ENCODE measurements around the gene EIF4H. TPM values are rescaled to one million over a fixed set of nuclear protein-coding genes. Genes with fewer than 3 reads are reported as not detected.

The EIF4H gene
- total RNA-seq, 1 experiment from 2014 or later = 365 TPM

- no TSS peak for BruUV-seq (replicated peaks)
- Mint-ChIP-seq H3K36me3 (ENCODE audit: insufficient read depth, unreplicated experiment) (no peaks in the 10 kb centered on the region), H3K4me3 (ENCODE audit: unreplicated experiment) (no peak overlapping the region), H3K4me1 (ENCODE audit: insufficient read depth, unreplicated experiment) (no peaks in the 10 kb centered on the region), H3K9me3 (ENCODE audit: unreplicated experiment) (no peaks in the 10 kb centered on the region), H3K27ac (ENCODE audit: low read depth, unreplicated experiment) (no peak overlapping the region), H3K27me3 (ENCODE audit: insufficient read depth, unreplicated experiment) (no peaks in the 10 kb centered on the region)
- intact Hi-C loops (cut with micrococcal nuclease) = no loop called here
- TF ChIP-seq CTCF (IDR thresholded peaks at IDR 0.05; ENCODE audit: unreplicated experiment) = no peak
- DNase-seq (ENCODE audit: unreplicated experiment) = no peak
- ChIA-PET POLR2A (no interaction called here), CTCF (interaction anchor here (0.6 to 1.8 kb wide), 5 partner anchors 8 to 252 kb away, joined by 3 to 5 read pairs (median 4); no protein-coding TSS in a partner anchor)
Measured at GRCh38 chr7:74149603-74150002, 24.6 kb upstream of the EIF4H start.

- no peaks in the 10 kb centered on the region for H3K36me3 Mint-ChIP-seq (ENCODE audit: insufficient read depth, unreplicated experiment)
- H3K27me3 Mint-ChIP-seq (ENCODE audit: insufficient read depth, unreplicated experiment) = no peaks in the 10 kb centered on the region
- ChIA-PET CTCF (interaction anchor here (0.6 to 1.4 kb wide), 2 partner anchors 15 to 36 kb away, joined by 3 read pairs; no protein-coding TSS in a partner anchor), POLR2A (interaction anchor here (1.2 kb wide), 1 partner anchor 10 kb away, joined by 3 read pairs; no protein-coding TSS in a partner anchor)
- H3K27ac Mint-ChIP-seq (ENCODE audit: low read depth, unreplicated experiment) = no peak overlapping the region
- no peaks in the 10 kb centered on the region for H3K4me1 Mint-ChIP-seq (ENCODE audit: insufficient read depth, unreplicated experiment)
- intact Hi-C loops (cut with micrococcal nuclease) = no loop called here
- TF ChIP-seq CTCF (IDR thresholded peaks at IDR 0.05; ENCODE audit: unreplicated experiment) = no peak
- H3K4me3 Mint-ChIP-seq (ENCODE audit: unreplicated experiment) = no peak overlapping the region
- no peaks in the 10 kb centered on the region for H3K9me3 Mint-ChIP-seq (ENCODE audit: unreplicated experiment)
- no TSS peak for BruUV-seq (replicated peaks)
- DNase-seq (ENCODE audit: unreplicated experiment) = no peak
Measured at GRCh38 chr7:74153736-74154135, 20.4 kb upstream of the EIF4H start.

- no peak for TF ChIP-seq CTCF (IDR thresholded peaks at IDR 0.05; ENCODE audit: unreplicated experiment)
- intact Hi-C loops (cut with micrococcal nuclease) = no loop called here
- DNase-seq (ENCODE audit: unreplicated experiment) = no peak
- H3K4me1 Mint-ChIP-seq (ENCODE audit: insufficient read depth, unreplicated experiment) = no peaks in the 10 kb centered on the region
- no peaks in the 10 kb centered on the region for H3K9me3 Mint-ChIP-seq (ENCODE audit: unreplicated experiment)
- H3K36me3 Mint-ChIP-seq (ENCODE audit: insufficient read depth, unreplicated experiment) = no peaks in the 10 kb centered on the region
- H3K4me3 Mint-ChIP-seq (ENCODE audit: unreplicated experiment) = no peak overlapping the region
- CTCF ChIA-PET = interaction anchor here (0.9 kb wide), 1 partner anchor 14 kb away, joined by 3 read pairs; no protein-coding TSS in a partner anchor
- BruUV-seq (replicated peaks) = no TSS peak
- H3K27me3 Mint-ChIP-seq (ENCODE audit: insufficient read depth, unreplicated experiment) = no peaks in the 10 kb centered on the region
- H3K27ac Mint-ChIP-seq (ENCODE audit: low read depth, unreplicated experiment) = no peak overlapping the region
- POLR2A ChIA-PET = no interaction called here
Measured at GRCh38 chr7:74155810-74156395, 18.3 kb upstream of the EIF4H start.

GRCh38 chr7:74157605-74158004 lies 16.6 kb upstream of the EIF4H start:
- no TSS peak for BruUV-seq (replicated peaks)
- Mint-ChIP-seq H3K27me3 (ENCODE audit: insufficient read depth, unreplicated experiment) (no peaks in the 10 kb centered on the region), H3K9me3 (ENCODE audit: unreplicated experiment) (no peaks in the 10 kb centered on the region), H3K36me3 (ENCODE audit: insufficient read depth, unreplicated experiment) (no peaks in the 10 kb centered on the region), H3K27ac (ENCODE audit: low read depth, unreplicated experiment) (no peak overlapping the region), H3K4me3 (ENCODE audit: unreplicated experiment) (no peak overlapping the region), H3K4me1 (ENCODE audit: insufficient read depth, unreplicated experiment) (no peaks in the 10 kb centered on the region)
- ChIA-PET POLR2A (no interaction called here), CTCF (interaction anchor here (0.6 to 1.0 kb wide), 2 partner anchors 19 to 247 kb away, joined by 3 to 4 read pairs; no protein-coding TSS in a partner anchor)
- TF ChIP-seq CTCF (IDR thresholded peaks at IDR 0.05; ENCODE audit: unreplicated experiment) = no peak
- intact Hi-C loops (cut with micrococcal nuclease) = no loop called here
- DNase-seq (ENCODE audit: unreplicated experiment) = no peak
